ENCODE measurements around the gene CXCL13. TPM values are rescaled to one million over a fixed set of nuclear protein-coding genes. Genes with fewer than 3 reads are reported as not detected.

CXCL13 gene
- total RNA-seq, 4 donors from 2014 or later: 3.4 to 14.9 TPM; not detected in 2

DNA sequence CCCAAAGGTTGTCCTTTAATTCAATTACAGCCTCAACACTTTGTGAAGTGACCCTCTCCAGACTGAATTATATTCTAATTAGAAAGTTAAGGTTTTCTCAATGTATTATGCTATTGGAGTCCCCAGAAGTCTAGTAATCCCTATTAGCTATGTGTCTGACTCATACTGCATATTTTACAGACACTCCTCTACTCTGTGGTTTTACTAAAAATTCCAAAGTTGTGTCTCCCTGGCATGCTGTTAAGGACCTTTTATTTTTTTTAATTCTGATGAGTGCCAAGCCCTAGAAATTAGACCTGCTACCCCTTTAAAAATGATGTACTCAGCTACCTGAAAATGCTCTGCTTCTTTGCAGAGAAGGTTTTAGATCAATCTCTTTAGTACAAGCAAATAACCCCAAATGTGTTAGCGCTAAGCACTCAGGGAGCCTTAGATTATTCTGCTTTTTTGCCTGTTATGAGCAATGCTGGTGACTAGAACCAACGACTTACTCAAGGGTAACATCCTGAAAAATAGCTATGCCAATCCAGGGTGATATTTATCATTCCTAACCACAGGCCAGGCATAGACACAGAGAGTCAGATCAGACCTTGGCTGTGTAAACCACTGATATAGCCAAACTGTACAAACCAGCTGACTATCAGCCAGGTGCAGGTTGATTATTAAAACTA is 26.1 kb upstream of the CXCL13 start:
- H3K27me3 ChIP-seq: no peaks in the 10 kb centered on the region
- intact Hi-C loops (cut with DNase I; ENCODE audit: low total_unique reads) (no loop called here), in situ Hi-C loops (cut with MboI; ENCODE audit: low pct_ligation_motif_present in 1 of 4, low pct_unique_long_range_greater_than_20kb in 1 of 4, low sequenced_read_pairs in 3 of 4) (loop anchor here in 1 of 4 donors (25.0 kb wide), 1 partner anchor 117 kb away; no protein-coding TSS in a partner anchor)
- 49 to 80% methylated on average over 1 to 2 of the region's 2 CpGs for WGBS, 2 donors (ENCODE audit: low coverage in 1 of 2)
- H3K9me3 ChIP-seq: no peaks in the 10 kb centered on the region
- H3K4me3 ChIP-seq: no peak overlapping the region
- TF ChIP-seq EP300 (IDR thresholded peaks at IDR 0.05; ENCODE audit: low read depth): no peak
- no peak for TF ChIP-seq CTCF (IDR thresholded peaks at IDR 0.05)
- no peak for TF ChIP-seq POLR2A (IDR thresholded peaks at IDR 0.05)
- no peak for TF ChIP-seq POLR2AphosphoS5 (IDR thresholded peaks at IDR 0.05)
- no peaks in the 10 kb centered on the region for H3K4me1 ChIP-seq
- no peak overlapping the region for H3K27ac ChIP-seq
- H3K36me3 ChIP-seq: no peaks in the 10 kb centered on the region
- no peak for DNase-seq

DNA sequence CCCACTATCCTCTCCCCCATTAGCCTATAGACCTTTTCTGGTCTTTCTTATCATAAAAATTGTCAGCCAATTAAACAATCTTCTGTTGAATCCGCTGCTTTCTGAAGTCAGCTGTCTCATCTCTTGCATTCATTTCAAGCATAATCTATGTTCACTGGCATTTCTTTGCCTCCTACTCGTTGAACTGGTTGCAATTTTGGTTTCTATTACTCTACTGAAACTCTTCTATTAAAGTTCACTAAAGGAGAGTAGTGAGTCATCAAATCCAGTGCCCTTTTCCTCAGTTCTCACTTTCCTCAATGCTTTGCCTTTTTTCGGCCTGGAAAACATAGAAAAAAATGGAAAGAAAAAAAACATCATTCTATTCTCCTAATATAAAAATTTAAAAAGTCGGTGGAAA is 23.9 kb upstream of the CXCL13 start:
- Histone ChIP-seq H3K36me3 (no peaks in the 10 kb centered on the region), H3K4me3 (no peak overlapping the region), H3K27ac (no peak overlapping the region), H3K27me3 (no peaks in the 10 kb centered on the region), H3K4me1 (no peaks in the 10 kb centered on the region), H3K9me3 (no peaks in the 10 kb centered on the region)
- intact Hi-C loops (cut with DNase I; ENCODE audit: low total_unique reads): no loop called here
- DNase-seq: no peak
- TF ChIP-seq CTCF (IDR thresholded peaks at IDR 0.05): no peak
- no peak for TF ChIP-seq POLR2A (IDR thresholded peaks at IDR 0.05)
- no peak for TF ChIP-seq EP300 (IDR thresholded peaks at IDR 0.05; ENCODE audit: low read depth)
- no peak for TF ChIP-seq POLR2AphosphoS5 (IDR thresholded peaks at IDR 0.05)
- WGBS, 2 donors (ENCODE audit: low coverage in 1 of 2): 53 to 66% methylated on average over 4 of the region's 4 CpGs
- in situ Hi-C loops (cut with MboI; ENCODE audit: low pct_ligation_motif_present in 1 of 4, low pct_unique_long_range_greater_than_20kb in 1 of 4, low sequenced_read_pairs in 3 of 4): loop anchor here in 1 of 4 donors (25.0 kb wide), 1 partner anchor 119 kb away; no protein-coding TSS in a partner anchor

DNA sequence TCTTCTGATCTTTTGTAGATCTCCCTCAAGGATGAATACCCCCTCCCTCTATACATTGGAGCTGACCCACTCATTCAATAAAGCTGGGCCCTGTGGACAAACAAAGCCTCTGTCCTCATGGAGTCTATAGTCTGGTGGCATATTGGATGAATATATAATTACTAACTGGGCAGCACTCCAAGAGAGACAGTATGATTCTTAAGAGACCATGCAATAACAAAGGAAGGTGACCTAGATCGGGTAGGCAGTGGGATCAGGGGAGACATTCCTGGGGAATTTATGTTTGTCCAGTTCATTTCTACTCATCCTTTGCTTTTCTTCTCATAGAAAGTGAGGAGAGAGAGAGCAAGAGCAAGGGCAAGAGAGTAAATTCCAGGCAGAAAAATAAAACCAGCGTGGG is 23.5 kb upstream of the CXCL13 start:
- Histone ChIP-seq H3K4me1 (no peaks in the 10 kb centered on the region), H3K27ac (no peak overlapping the region), H3K36me3 (no peaks in the 10 kb centered on the region), H3K27me3 (no peaks in the 10 kb centered on the region), H3K9me3 (no peaks in the 10 kb centered on the region), H3K4me3 (no peak overlapping the region)
- DNase-seq: no peak
- TF ChIP-seq POLR2AphosphoS5 (IDR thresholded peaks at IDR 0.05): no peak
- no peak for TF ChIP-seq POLR2A (IDR thresholded peaks at IDR 0.05)
- TF ChIP-seq EP300 (IDR thresholded peaks at IDR 0.05; ENCODE audit: low read depth): no peak
- no peak for TF ChIP-seq CTCF (IDR thresholded peaks at IDR 0.05)
- 87 to 95% methylated on average over 2 of the region's 2 CpGs for WGBS, 2 donors (ENCODE audit: low coverage in 1 of 2)
- in situ Hi-C loops (cut with MboI; ENCODE audit: low pct_ligation_motif_present in 1 of 4, low pct_unique_long_range_greater_than_20kb in 1 of 4, low sequenced_read_pairs in 3 of 4) (loop anchor here in 1 of 4 donors (25.0 kb wide), 1 partner anchor 120 kb away; no protein-coding TSS in a partner anchor), intact Hi-C loops (cut with DNase I; ENCODE audit: low total_unique reads) (no loop called here)

DNA sequence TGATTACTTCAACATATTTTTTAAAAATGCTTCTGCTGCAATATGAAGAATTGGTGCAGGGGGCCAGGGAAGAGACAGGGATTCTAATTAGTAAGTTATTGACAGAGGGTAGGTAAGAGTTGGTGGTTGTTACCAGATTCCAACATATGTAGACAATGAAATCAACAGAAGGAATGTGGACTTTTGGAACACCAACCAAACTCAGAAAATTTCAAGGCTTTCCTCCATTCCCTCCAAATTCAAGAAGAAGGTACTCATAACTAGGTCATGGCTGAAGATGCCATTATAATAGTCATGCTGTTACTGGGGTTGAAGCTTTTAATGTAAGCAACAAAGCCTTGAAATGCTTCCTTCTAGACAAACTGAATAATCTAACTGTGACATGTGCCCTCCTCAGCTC is 22.9 kb upstream of the CXCL13 start:
- no peaks in the 10 kb centered on the region for H3K27me3 ChIP-seq
- in situ Hi-C loops (cut with MboI; ENCODE audit: low pct_ligation_motif_present in 1 of 4, low pct_unique_long_range_greater_than_20kb in 1 of 4, low sequenced_read_pairs in 3 of 4) (loop anchor here in 1 of 4 donors (25.0 kb wide), 1 partner anchor 120 kb away; no protein-coding TSS in a partner anchor), intact Hi-C loops (cut with DNase I; ENCODE audit: low total_unique reads) (no loop called here)
- H3K4me1 ChIP-seq: no peaks in the 10 kb centered on the region
- DNase-seq: no peak
- no peaks in the 10 kb centered on the region for H3K9me3 ChIP-seq
- no peak for TF ChIP-seq EP300 (IDR thresholded peaks at IDR 0.05; ENCODE audit: low read depth)
- no peak for TF ChIP-seq POLR2AphosphoS5 (IDR thresholded peaks at IDR 0.05)
- no peak for TF ChIP-seq POLR2A (IDR thresholded peaks at IDR 0.05)
- no peak for TF ChIP-seq CTCF (IDR thresholded peaks at IDR 0.05)
- no peaks in the 10 kb centered on the region for H3K36me3 ChIP-seq
- no peak overlapping the region for H3K27ac ChIP-seq
- H3K4me3 ChIP-seq: no peak overlapping the region

Data from transverse colon (tissue), 4 donors.